Small intestine (tissue), 16 donors: ENCODE measurements around the gene CTF1. TPM values are rescaled to one million over a fixed set of nuclear protein-coding genes. Genes with fewer than 3 reads are reported as not detected.
"Not testable (repeated sequence)": the region's sequence is repeated elsewhere in the genome, so short reads cannot be mapped to it uniquely, and the experiment has no call there.

Source experiments
- DNase-seq, 2 donors: peaks; one replicate each; pipeline versions ENCODE4 v3.0.0 to v3.0.0-alpha.2; 2013
- FAIRE-seq: peaks from 2 replicates; lab custom pipeline; 2012; peaks lifted over from hg19 to GRCh38; lab: Jason Lieb, UNC
- H3K27ac ChIP-seq, 3 donors: one replicate each; pipeline ENCODE4 v1.5.1; 2013; ENCODE audit warnings: low read length in 2 of 3, mild to moderate bottlenecking in 2 of 3, control low read depth in 1 of 3, inconsistent platforms in 1 of 3, low read depth in 1 of 3, moderate library complexity in 1 of 3
- H3K27me3 ChIP-seq, 3 donors: one replicate each; pipeline ENCODE4 v1.6.1; 2013; ENCODE audit warnings: low read length in 3 of 3, inconsistent platforms in 1 of 3; ENCODE audit not compliant: control insufficient read depth in 3 of 3, insufficient read depth in 3 of 3
- H3K36me3 ChIP-seq, 3 donors: one replicate each; pipeline ENCODE4 v1.6.1; 2013; ENCODE audit warnings: low read length in 3 of 3, inconsistent platforms in 1 of 3, low read depth in 1 of 3, mild to moderate bottlenecking in 1 of 3, moderate library complexity in 1 of 3; ENCODE audit not compliant: control insufficient read depth in 3 of 3, insufficient read depth in 2 of 3
- H3K4me1 ChIP-seq, 3 donors: one replicate each; pipeline ENCODE4 v1.6.1; 2013; ENCODE audit warnings: low read length in 2 of 3, inconsistent platforms in 1 of 3, low read depth in 1 of 3, mild to moderate bottlenecking in 1 of 3, moderate library complexity in 1 of 3; ENCODE audit not compliant: control insufficient read depth in 3 of 3, insufficient read depth in 2 of 3
- H3K4me3 ChIP-seq, 3 donors: one replicate each; pipeline ENCODE4 v1.5.1; 2013; ENCODE audit warnings: low read length in 3 of 3, control low read depth in 1 of 3, inconsistent platforms in 1 of 3, low read depth in 1 of 3, mild to moderate bottlenecking in 1 of 3, moderate library complexity in 1 of 3
- H3K9me3 ChIP-seq, 2 donors: one replicate each; pipeline ENCODE4 v1.6.1; 2013; ENCODE audit warnings: low read depth in 1 of 2, low read length in 1 of 2; ENCODE audit not compliant: control insufficient read depth in 2 of 2, insufficient read depth in 1 of 2
- WGBS, 3 donors: extraction: QIAGEN DNeasy Blood & Tissue Kit; methylation state at CpG; one replicate each; pipeline ENCODE4 v1.1.7; 2013; 5-methylcytosine and 5-hydroxymethylcytosine counted together
- long read RNA-seq, 10 donors: transcript quantifications; one replicate each; lab custom pipeline, GENCODE V29; 2026
- polyA plus RNA-seq, 4 donors: library from polyadenylated mRNA; stranded (reverse) in 3 of 4; unstranded in 1 of 4; fragments of 200-250 nt in 3 of 4; fragments of 120-200 nt in 1 of 4; gene quantifications; one replicate each; pipeline versions ENCODE4 v1.2.1 to v1.2.3, GENCODE V29; 2013
- donor health status: healthy with polysubstance abuse.
- donor health status: control.
- donor health status: control.
- donor health status: Bipolar disorder and iron deficiency.
- donor health status: healthy.

CTF1 gene
- polyA plus RNA-seq = 1 to 10 TPM in 2 of 4 donors, not detected in 2; 1.1 to 3.0 TPM
- long read RNA-seq, donor 1 = 0 reads
- long read RNA-seq, donor 2 = 0 reads
- long read RNA-seq, donor 3, partial matches to known transcripts = 0 of 2 reads
- long read RNA-seq, donor 3, other reads (novel, unspliced or antisense) = 0 of 2 reads
- long read RNA-seq, donor 4 = 0 reads
- long read RNA-seq, donor 5 = 0 reads
- long read RNA-seq, donor 6, partial matches to known transcripts = 0 of 1 reads
- long read RNA-seq, donor 6, other reads (novel, unspliced or antisense) = 0 of 1 reads
- long read RNA-seq, donor 7, transcript CTF1-201 (3 exons, 1,664 nt) = major isoform, 7 of 13 reads
- long read RNA-seq, donor 7, partial matches to known transcripts = 0 of 13 reads
- long read RNA-seq, donor 7, other reads (novel, unspliced or antisense) = 6 of 13 reads
- long read RNA-seq, donor 8 = 0 reads
- long read RNA-seq, donor 9 = 0 reads
- long read RNA-seq, donor 10, partial matches to known transcripts = 0 of 1 reads
- long read RNA-seq, donor 10, other reads (novel, unspliced or antisense) = 0 of 1 reads

- FAIRE-seq = no peak
- peak within 1 kb of the TSS; percentile 33 to 72 (median 40) for H3K4me3 ChIP-seq
- H3K9me3 ChIP-seq = no peaks in the 10 kb centered on the region
- H3K27ac ChIP-seq = peak within 1 kb of the TSS; percentile 71 to 98 (median 77)
- H3K36me3 ChIP-seq = peaks cover 0 to 18% (median 0%) of the 10 kb centered on the region in 3 donors
- WGBS, 3 donors = 17 to 39% (median 23%) methylated on average over 27 to 31 of the region's 31 CpGs
- no peaks in the 10 kb centered on the region for H3K27me3 ChIP-seq
- peaks cover 2 to 42% (median 4%) of the 10 kb centered on the region in 3 donors for H3K4me1 ChIP-seq
- peak in 1 of 2 donors; percentile 79 for DNase-seq
Observed at GRCh38 chr16:30896261-30896888, at the start of gene CTF1. Gene CTF1, plus strand, starts transcription at chr16:30896614. Its CDS starts 30 bp downstream, at chr16:30896644.

- FAIRE-seq (no peak), DNase-seq (no peak)
- peaks cover 0 to 2% (median 0%) of the 10 kb centered on the region in 3 donors for H3K36me3 ChIP-seq
- no peaks in the 10 kb centered on the region for H3K27me3 ChIP-seq
- no peak overlapping the region for H3K4me3 ChIP-seq
- no peak overlapping the region for H3K27ac ChIP-seq
- WGBS, 3 donors = 89 to 94% (median 92%) methylated on average over 4 of the region's 4 CpGs
- H3K4me1 ChIP-seq = peaks cover 0 to 4% (median 2%) of the 10 kb centered on the region in 3 donors
- no peaks in the 10 kb centered on the region for H3K9me3 ChIP-seq
Observed at GRCh38 chr16:30846649-30847402, 49.6 kb upstream of the CTF1 start.

- peaks cover 0 to 12% (median 2%) of the 10 kb centered on the region in 3 donors for H3K36me3 ChIP-seq
- DNase-seq (no peak), FAIRE-seq (no peak)
- no peaks in the 10 kb centered on the region for H3K27me3 ChIP-seq
- no peaks in the 10 kb centered on the region for H3K9me3 ChIP-seq
- peaks cover 0 to 2% (median 0%) of the 10 kb centered on the region in 3 donors for H3K4me1 ChIP-seq
- H3K4me3 ChIP-seq = no peak overlapping the region
- 69 to 85% (median 72%) methylated on average over 1 of the region's 1 CpG for WGBS, 3 donors
- no peak overlapping the region for H3K27ac ChIP-seq
Observed at GRCh38 chr16:30850246-30850645, 46.2 kb upstream of the CTF1 start.

GRCh38 chr16:30853758-30854157 is 42.7 kb upstream of the CTF1 start:
- Histone ChIP-seq H3K9me3 (no peaks in the 10 kb centered on the region), H3K27me3 (no peaks in the 10 kb centered on the region), H3K27ac (no peak overlapping the region), H3K4me1 (peaks cover 0 to 5% (median 0%) of the 10 kb centered on the region in 3 donors), H3K36me3 (peaks cover 0 to 13% (median 2%) of the 10 kb centered on the region in 3 donors), H3K4me3 (no peak overlapping the region)
- DNase-seq = peak in 1 of 2 donors; percentile 36
- FAIRE-seq = no peak
- WGBS, 3 donors = 93 to 97% (median 93%) methylated on average over 2 of the region's 2 CpGs

GRCh38 chr16:30858111-30858495 is 38.3 kb upstream of the CTF1 start:
- no peak overlapping the region for H3K27ac ChIP-seq

GRCh38 chr16:30858829-30859423 is 37.5 kb upstream of the CTF1 start:
- Histone ChIP-seq H3K27me3 (no peaks in the 10 kb centered on the region), H3K4me3 (no peak overlapping the region), H3K4me1 (peaks cover 0 to 5% (median 0%) of the 10 kb centered on the region in 3 donors), H3K27ac (no peak overlapping the region), H3K36me3 (peaks cover 0 to 6% (median 2%) of the 10 kb centered on the region in 3 donors), H3K9me3 (peaks cover 0 to 10% of the 10 kb centered on the region in 2 donors)
- 75 to 82% (median 81%) methylated on average over 4 of the region's 4 CpGs for WGBS, 3 donors
- DNase-seq = peak in 1 of 2 donors; percentile 28
- no peak for FAIRE-seq

More at GRCh38 chr16:30858111-30858495, 38.3 kb upstream of the CTF1 start:
- Histone ChIP-seq H3K9me3 (peaks cover 0 to 3% of the 10 kb centered on the region in 2 donors), H3K4me1 (peaks cover 0 to 5% (median 0%) of the 10 kb centered on the region in 3 donors), H3K4me3 (no peak overlapping the region), H3K36me3 (peaks cover 0 to 8% (median 2%) of the 10 kb centered on the region in 3 donors), H3K27me3 (no peaks in the 10 kb centered on the region)
- FAIRE-seq (no peak), DNase-seq (no peak)
- 90 to 98% (median 93%) methylated on average over 3 of the region's 3 CpGs for WGBS, 3 donors

GRCh38 chr16:30860729-30861128 is 35.7 kb upstream of the CTF1 start:
- not testable (repeated sequence) for H3K36me3 ChIP-seq, DNase-seq, H3K4me1 ChIP-seq, H3K4me3 ChIP-seq, H3K27me3 ChIP-seq, H3K27ac ChIP-seq, FAIRE-seq
- H3K9me3 ChIP-seq = peaks cover 0 to 10% of the 10 kb centered on the region in 2 donors
- WGBS, 3 donors = 86 to 93% (median 92%) methylated on average over 7 of the region's 7 CpGs
